Astrocyte of the cerebellum (primary cell): ENCODE results near the gene P3H1.
"Not testable (repeated sequence)": the region's sequence is repeated elsewhere in the genome, so short reads cannot be mapped to it uniquely, and the experiment has no call there.

Source experiments
- DNase-seq: peaks from one replicate; pipeline ENCODE4 v3.0.0-alpha.2; 2011; ENCODE audit warnings: low read depth
- H3K4me3 ChIP-seq: 2 replicates; pipeline ENCODE4 v1.5.1; 2011; ENCODE audit warnings: mild to moderate bottlenecking, low read depth, low read length, moderate library complexity
- in situ Hi-C: cut with HindIII; loops from 2 replicates; pipeline ENCODE4 v1.10.0; 2017; ENCODE audit warnings: low sequenced_read_pairs
- TF ChIP-seq, protein P1 (sequence below): IDR thresholded peaks from 2 replicates; pipeline ENCODE4 v1.5.1; 2012; ENCODE audit warnings: low read length, low read depth, moderate library complexity, mild to moderate bottlenecking; ENCODE audit errors: missing control alignments

Gene P3H1

DNA sequence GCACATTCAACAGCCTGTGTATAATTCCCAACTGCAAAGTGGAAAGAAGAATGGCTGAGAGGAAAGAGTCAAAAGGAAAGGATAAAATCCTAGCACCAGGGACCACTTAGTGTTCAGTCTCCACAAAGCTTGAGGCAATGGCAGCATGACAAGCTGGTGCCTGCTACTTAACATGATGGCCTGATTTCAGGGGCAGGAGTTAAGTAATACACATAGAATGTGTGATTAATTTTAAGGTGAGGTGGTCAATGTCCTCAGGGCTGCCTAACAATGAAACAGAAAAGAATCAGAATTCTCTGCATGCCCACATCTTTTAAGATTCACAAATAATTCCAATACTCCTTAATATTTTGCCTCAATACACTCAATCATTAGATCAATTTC is 8.9 kb downstream of the P3H1 start:
- TF ChIP-seq, protein P1, sequence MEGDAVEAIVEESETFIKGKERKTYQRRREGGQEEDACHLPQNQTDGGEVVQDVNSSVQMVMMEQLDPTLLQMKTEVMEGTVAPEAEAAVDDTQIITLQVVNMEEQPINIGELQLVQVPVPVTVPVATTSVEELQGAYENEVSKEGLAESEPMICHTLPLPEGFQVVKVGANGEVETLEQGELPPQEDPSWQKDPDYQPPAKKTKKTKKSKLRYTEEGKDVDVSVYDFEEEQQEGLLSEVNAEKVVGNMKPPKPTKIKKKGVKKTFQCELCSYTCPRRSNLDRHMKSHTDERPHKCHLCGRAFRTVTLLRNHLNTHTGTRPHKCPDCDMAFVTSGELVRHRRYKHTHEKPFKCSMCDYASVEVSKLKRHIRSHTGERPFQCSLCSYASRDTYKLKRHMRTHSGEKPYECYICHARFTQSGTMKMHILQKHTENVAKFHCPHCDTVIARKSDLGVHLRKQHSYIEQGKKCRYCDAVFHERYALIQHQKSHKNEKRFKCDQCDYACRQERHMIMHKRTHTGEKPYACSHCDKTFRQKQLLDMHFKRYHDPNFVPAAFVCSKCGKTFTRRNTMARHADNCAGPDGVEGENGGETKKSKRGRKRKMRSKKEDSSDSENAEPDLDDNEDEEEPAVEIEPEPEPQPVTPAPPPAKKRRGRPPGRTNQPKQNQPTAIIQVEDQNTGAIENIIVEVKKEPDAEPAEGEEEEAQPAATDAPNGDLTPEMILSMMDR: no peak
- DNase-seq: no peak
- in situ Hi-C loops: no loop called here

GRCh38 chr1:42756956-42757891 is 9.6 kb downstream of the P3H1 start:
- H3K4me3 ChIP-seq: no peak overlapping the region
- peak; percentile 34 for DNase-seq
- in situ Hi-C loops: no loop called here
- TF ChIP-seq, protein P1: peak; percentile 76

More for the DNA sequence above, 8.9 kb downstream of the P3H1 start:
- H3K4me3 ChIP-seq: no peak overlapping the region

- peak; percentile 23 for DNase-seq
- no peak overlapping the region for H3K4me3 ChIP-seq
- TF ChIP-seq, protein P1: no peak
- in situ Hi-C loops: no loop called here
These were observed 13.8 kb downstream of the P3H1 start for GRCh38 chr1:42753070-42753469.

- DNase-seq: no peak
- in situ Hi-C loops: no loop called here
- H3K4me3 ChIP-seq: no peak overlapping the region
- TF ChIP-seq, protein P1: no peak
These were observed 14.5 kb downstream of the P3H1 start for GRCh38 chr1:42752284-42752683.

DNA sequence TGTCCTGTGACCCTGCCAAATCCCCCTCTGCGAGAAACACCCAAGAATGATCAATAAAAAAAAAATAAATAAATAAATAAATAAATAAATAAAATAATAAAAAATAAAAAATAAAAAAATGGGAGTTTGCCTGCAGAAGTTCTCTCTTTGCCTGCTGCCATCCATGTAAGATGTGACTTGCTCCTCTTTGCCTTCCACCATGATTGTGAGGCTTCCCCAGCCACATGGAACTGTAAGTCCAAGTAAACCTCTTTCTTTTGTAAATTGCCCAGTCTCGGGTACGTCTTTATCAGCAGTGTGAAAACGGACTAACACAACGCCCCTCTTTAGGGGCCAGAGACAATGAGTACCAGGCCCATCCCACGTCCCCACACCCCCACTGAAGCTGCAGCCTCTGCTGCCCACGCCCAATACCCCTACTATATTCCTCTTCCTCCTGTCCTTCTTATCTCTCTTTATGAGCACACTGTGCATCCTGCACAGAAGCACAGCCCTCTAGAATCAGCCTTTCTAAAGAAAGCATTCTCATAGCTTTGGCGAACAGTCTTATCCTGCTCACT is 15.2 kb downstream of the P3H1 start:
- DNase-seq, in situ Hi-C loops, H3K4me3 ChIP-seq: not testable (repeated sequence)

GRCh38 chr1:42750041-42750440 is 16.8 kb downstream of the P3H1 start:
- in situ Hi-C loops: no loop called here
- no peak overlapping the region for H3K4me3 ChIP-seq
- TF ChIP-seq, protein P1: no peak
- no peak for DNase-seq
